NCI-H226 (cell line): Measurements from ENCODE around the gene SLC37A1.

ENCODE experiments used
- DNase-seq: peaks from one replicate; pipeline ENCODE4 v3.0.0-alpha.2; 2015

Gene SLC37A1

GRCh38 chr21:42479582-42479981, 34.1 kb upstream of the SLC37A1 start:
- no peak for DNase-seq

GRCh38 chr21:42480736-42481135, 32.9 kb upstream of the SLC37A1 start:
- no peak for DNase-seq

- DNase-seq = no peak
Measured at GRCh38 chr21:42481169-42481568, 32.5 kb upstream of the SLC37A1 start.

- DNase-seq = no peak
Measured at GRCh38 chr21:42484966-42485365, 28.7 kb upstream of the SLC37A1 start.

- DNase-seq = no peak
Measured at GRCh38 chr21:42486072-42486471, 27.6 kb upstream of the SLC37A1 start.

- DNase-seq = no peak
Measured at GRCh38 chr21:42486531-42486930, 27.1 kb upstream of the SLC37A1 start.

- no peak for DNase-seq
Measured at GRCh38 chr21:42489006-42489563, 24.6 kb upstream of the SLC37A1 start.

GRCh38 chr21:42489991-42490390, 23.7 kb upstream of the SLC37A1 start:
- no peak for DNase-seq

- no peak for DNase-seq
Measured at GRCh38 chr21:42490720-42491119, 22.9 kb upstream of the SLC37A1 start.

- DNase-seq = no peak
Measured at GRCh38 chr21:42491328-42491727, 22.3 kb upstream of the SLC37A1 start.

GRCh38 chr21:42492201-42492600, 21.5 kb upstream of the SLC37A1 start:
- no peak for DNase-seq

GRCh38 chr21:42493109-42494060, 20.3 kb upstream of the SLC37A1 start:
- DNase-seq = no peak

- DNase-seq = no peak
Measured at GRCh38 chr21:42495027-42495426, 18.6 kb upstream of the SLC37A1 start.

GRCh38 chr21:42495765-42496119, 17.9 kb upstream of the SLC37A1 start:
- no peak for DNase-seq

GRCh38 chr21:42496120-42496838, 17.4 kb upstream of the SLC37A1 start, which contains the start of gene RSPH1:
TSS of gene RSPH1 (minus strand) at chr21:42496224. CDS start at chr21:42496186, 38 bp downstream.
- peak; percentile 96 for DNase-seq

GRCh38 chr21:42496839-42497202, 16.8 kb upstream of the SLC37A1 start:
- DNase-seq = no peak

- DNase-seq = no peak
Measured at GRCh38 chr21:42498012-42498411, 15.6 kb upstream of the SLC37A1 start.

GRCh38 chr21:42499444-42500112, 14.1 kb upstream of the SLC37A1 start:
- no peak for DNase-seq

GRCh38 chr21:42500225-42500624, 13.4 kb upstream of the SLC37A1 start:
- no peak for DNase-seq

- peak; percentile 42 for DNase-seq
Measured at GRCh38 chr21:42500736-42501135, 12.9 kb upstream of the SLC37A1 start.

- DNase-seq = no peak
Measured at GRCh38 chr21:42503711-42504110, 9.9 kb upstream of the SLC37A1 start.

- DNase-seq = no peak
Measured at GRCh38 chr21:42505090-42505726, 8.4 kb upstream of the SLC37A1 start.

GRCh38 chr21:42507418-42507817, 6.2 kb upstream of the SLC37A1 start:
- DNase-seq = no peak
